NCI-H146 (cell line): ENCODE measurements around the gene GJA9.
A peak's percentile ranks its signal among the peaks of the same experiment; 100 is the strongest.
"Not testable (repeated sequence)": the region's sequence is repeated elsewhere in the genome, so short reads cannot be mapped to it uniquely, and the experiment has no call there.

Experiments
- DNase-seq: peaks from one replicate; lab custom pipeline; 2025; lab: John Stamatoyannopoulos, UW

GJA9 gene

GRCh38 chr1:38881487-38881886 lies at the start of gene GJA9:
Gene GJA9 (minus strand): TSS chr1:38881587. CDS start chr1:38876098, 5,489 bp downstream.
- DNase-seq = no peak

DNA sequence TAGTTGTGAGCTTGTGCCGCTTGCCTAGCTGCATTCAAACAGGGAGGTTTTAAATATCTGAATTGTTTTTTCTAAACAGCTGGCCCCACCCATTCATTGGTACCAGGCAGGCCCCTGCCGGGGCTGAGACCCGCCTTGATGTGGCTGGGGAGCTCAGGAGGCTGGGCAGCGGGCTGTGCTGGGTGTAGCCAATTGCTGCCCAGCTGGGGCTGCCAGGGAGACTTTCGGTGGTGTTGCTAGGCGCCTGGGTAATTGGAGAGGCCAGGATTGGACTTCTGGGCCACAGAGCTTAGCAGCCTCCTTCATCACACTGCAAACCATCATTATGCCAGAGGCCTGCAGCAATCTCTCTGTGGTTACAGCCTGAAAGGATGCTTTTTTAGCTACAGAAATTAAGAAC lies 48.1 kb upstream of the GJA9 start:
- DNase-seq = peak; percentile 45

- no peak for DNase-seq
Observed at GRCh38 chr1:38929054-38929453, 47.7 kb upstream of the GJA9 start.

- no peak for DNase-seq
Observed at GRCh38 chr1:38926091-38926490, 44.7 kb upstream of the GJA9 start.

- DNase-seq = no peak
Observed at GRCh38 chr1:38925391-38925790, 44.0 kb upstream of the GJA9 start.

- DNase-seq = no peak
Observed at GRCh38 chr1:38923607-38924006, 42.2 kb upstream of the GJA9 start.

DNA sequence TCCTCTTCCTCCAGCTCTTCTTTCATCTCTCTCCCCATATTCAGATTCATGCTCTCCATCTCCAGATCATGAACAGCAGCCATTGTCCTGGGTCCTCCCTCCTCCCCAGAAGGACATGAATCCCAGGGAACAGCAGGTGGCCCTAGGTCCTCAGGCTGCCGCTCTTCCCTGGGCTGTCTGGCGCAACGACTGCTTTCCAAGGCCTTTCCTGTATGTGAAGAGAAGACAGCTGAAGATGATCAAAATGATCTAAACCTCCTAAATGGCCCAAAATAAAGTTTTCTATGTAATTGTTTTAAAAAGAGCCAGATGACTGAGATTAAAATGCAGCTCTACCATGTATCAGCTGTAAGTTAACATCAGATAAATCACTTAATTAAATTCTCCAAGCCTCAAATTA lies 37.7 kb upstream of the GJA9 start:
- DNase-seq = peak; percentile 73

DNA sequence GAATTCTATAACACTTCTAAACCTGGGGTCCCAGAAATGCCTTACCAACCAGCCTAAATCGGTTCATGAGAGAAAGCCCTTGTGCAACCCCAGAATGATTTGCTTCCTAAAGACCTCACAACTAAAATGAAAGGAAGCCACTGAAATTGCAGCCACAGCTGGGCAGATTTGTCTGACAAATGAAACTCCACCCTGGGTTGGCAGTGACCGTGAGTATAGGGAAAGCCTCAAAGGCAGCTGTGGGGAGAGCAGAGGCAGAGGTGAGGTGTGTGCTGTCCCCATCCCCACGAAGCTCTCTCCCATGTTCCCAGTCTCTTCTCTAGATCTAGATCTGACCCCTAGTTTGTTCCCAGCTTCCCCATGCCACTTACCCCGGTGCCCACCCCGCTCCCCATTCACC lies 37.2 kb upstream of the GJA9 start:
- peak; percentile 63 for DNase-seq

GRCh38 chr1:38917772-38918171 lies 36.4 kb upstream of the GJA9 start:
- no peak for DNase-seq

GRCh38 chr1:38917337-38917736 lies 36.0 kb upstream of the GJA9 start:
- no peak for DNase-seq

DNA sequence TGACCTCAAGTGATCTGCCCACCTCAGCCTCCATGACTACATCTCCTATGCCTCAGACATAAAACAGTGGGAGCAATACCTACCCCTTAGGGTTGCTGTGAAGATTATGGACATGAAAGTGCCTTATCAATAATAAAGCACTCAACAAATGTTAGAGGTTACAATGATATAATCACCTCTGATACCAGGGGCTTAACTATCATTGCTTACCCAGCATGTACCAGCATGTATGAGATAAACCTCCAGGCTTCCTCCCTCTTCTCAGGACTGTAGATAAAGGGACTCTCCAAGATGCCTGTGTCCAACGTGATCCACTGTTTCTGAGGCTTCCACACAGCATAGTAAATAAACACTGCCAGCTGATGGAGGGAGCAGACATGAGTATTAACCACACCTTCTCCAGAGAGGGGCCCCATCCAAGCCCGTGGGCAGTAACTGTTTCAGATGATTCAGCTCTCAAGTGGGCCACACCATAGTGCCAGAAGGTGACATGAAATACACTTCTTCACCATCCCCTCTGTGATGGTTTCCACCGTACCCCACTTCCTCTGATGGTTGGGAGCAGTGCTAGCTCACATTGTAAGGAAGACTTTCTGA lies 34.1 kb upstream of the GJA9 start:
- no peak for DNase-seq

DNA sequence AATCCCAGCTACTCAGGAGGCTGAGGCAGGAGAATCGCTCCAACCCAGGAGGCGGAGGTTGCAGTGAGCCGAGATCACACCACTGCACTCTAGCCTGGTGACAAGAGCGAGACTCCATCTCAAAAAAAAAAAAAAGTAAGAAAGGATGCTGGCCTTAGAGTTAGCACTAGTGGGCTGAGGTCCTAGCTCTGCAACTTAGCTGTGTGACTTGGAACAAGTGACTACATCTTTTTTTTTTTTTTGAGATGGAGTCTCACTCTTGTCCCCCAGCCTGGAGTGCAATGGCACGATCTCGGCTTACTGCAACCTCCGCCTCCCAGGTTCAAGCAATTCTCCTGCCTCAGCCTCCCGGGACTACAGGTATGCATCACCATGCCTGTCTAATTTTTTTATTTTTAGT lies 33.5 kb upstream of the GJA9 start:
- not testable (repeated sequence) for DNase-seq

DNA sequence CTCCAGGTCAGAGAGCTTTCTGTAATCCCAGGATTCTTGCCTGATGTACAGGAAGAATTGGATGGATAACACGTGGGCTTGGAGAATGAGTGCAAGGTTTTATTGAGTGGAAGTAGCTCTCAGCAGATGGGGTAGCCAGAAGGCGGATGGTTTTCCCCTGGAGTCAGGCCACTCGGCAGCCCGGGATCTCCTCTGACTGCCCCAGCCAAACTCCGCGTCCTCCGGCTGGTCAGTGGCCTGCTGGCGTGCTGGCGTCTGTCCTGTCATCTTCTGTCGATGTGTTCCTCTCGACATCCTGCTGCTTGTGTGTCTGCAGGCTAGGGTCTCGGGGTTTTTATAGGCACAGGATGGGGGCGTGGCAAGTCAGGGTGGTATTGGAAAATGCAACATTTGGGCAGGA lies 27.4 kb upstream of the GJA9 start:
- DNase-seq = no peak

GRCh38 chr1:38905985-38906384 lies 24.6 kb upstream of the GJA9 start:
- no peak for DNase-seq

- no peak for DNase-seq
Observed at GRCh38 chr1:38899560-38899959, 18.2 kb upstream of the GJA9 start.

DNA sequence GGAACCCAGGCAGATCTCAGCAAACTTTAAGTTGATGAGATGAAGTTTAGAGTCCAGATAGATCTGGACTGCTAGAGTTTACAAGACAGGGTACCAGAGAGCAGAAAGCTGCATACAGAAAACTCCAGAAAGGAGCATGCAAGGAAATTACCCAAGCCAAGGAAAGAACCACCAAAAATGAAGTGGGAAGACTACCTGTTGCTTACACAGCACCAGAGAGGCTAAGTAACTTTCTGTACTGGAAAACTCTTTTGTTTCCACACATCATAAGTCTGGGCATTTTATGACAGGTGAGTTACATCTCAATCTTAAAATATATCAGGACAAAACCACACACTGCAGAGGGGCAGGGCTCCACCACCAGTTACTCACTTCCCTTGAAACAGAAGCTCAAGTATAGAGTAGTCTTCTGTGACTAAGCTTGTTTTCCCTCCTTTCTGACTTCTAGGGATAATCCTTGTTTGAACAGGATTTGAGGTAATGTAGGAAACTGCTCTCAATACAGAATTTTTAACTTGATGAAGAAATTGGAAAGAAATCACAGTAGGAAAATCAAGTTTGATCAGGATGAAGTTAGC lies 17.4 kb upstream of the GJA9 start:
- DNase-seq = no peak

- no peak for DNase-seq
Observed at GRCh38 chr1:38896169-38896568, 14.8 kb upstream of the GJA9 start.

DNA sequence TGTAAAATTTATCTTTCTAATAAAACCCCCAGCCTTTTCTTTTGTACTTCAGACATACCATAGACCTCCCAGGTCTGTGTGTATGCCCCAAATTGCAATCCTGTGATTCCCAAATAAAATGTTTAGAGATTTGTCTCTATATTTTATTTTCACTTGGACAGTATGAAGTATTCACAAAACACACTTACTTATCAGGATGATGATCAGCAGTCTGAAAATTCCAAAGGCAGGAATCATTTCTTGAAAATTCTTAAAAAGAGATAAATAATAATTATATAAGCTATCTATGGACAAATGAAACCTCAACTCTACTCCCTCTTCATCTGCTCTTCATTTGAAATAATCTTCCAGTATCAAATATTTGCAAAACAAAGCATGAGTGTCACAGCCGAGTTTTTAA lies 11.6 kb upstream of the GJA9 start:
- no peak for DNase-seq

GRCh38 chr1:38891753-38892152 lies 10.4 kb upstream of the GJA9 start:
- DNase-seq = peak; percentile 5

DNA sequence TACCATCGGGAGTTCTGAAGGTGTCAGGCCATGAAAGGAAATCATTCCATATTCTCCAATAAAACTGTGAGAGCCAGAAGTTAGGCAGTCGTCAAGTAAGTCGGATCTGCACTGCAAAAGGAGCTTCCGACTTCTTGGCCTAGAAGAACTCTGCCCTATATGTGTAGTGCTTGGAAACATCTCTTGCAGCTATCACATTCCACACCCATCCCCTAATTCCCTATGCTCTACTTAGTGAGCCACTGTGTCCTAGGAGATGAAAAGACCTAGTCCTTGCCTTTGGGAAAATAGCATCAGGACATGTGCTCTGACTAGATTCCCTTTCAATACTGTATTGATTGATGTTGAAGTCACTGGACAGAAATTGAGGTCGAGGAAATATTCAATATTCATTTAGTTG lies 8.2 kb upstream of the GJA9 start:
- no peak for DNase-seq

- no peak for DNase-seq
Observed at GRCh38 chr1:38888423-38889333, 7.3 kb upstream of the GJA9 start.

DNA sequence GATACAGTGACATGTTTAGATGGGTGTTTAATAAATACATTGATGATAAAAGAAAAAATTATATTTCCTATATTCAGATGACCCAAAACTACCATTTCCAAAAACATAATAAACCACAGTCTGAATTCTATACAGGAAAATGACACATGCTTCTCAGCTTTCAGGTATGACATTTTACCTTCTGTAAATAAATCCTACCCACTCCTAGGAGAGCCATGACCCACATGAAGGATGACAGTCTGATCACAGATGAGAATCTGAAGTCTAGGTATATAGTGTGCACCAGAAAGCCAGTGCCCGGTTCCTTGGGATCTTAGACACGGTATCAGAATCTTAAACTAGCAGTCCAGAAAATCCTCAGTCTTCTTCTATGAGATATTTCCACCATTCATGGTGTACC lies 3.7 kb upstream of the GJA9 start:
- DNase-seq = no peak

GRCh38 chr1:38875811-38876210 lies 5.6 kb downstream of the GJA9 start:
- DNase-seq = no peak
